ENCODE results near the gene PKP4. TPM values are rescaled to one million over a fixed set of nuclear protein-coding genes. Genes with fewer than 3 reads are reported as not detected.
A peak's percentile ranks its signal among the peaks of the same experiment; 100 is the strongest.

Gene PKP4
- total and polyA plus RNA-seq, 3 donors from 2014 or later = 42.5 to 60.5 (median 60.0) TPM

- Histone ChIP-seq H3K4me1 (peaks cover 8% of the 10 kb centered on the region), H3K27me3 (no peaks in the 10 kb centered on the region), H3K36me3 (ENCODE audit: low read depth, missing control alignments) (no peaks in the 10 kb centered on the region), H3K27ac (no peak overlapping the region), H3K4me3 (no peak overlapping the region), H3K9me3 (no peaks in the 10 kb centered on the region)
- WGBS, 2 donors = 19 to 26% methylated on average over 9 of the region's 9 CpGs
- no peak for TF ChIP-seq POLR2A (IDR thresholded peaks at IDR 0.05)
- no peak for TF ChIP-seq CTCF (IDR thresholded peaks at IDR 0.05)
- intact Hi-C loops (cut with DNase I; ENCODE audit: low total_unique reads) = no loop called here
- no peak for DNase-seq
Measured at GRCh38 chr2:158459161-158460003, 2.6 kb downstream of the PKP4 start.

GRCh38 chr2:158460632-158461297 is 4.0 kb downstream of the PKP4 start:
- Histone ChIP-seq H3K4me1 (peaks cover 8% of the 10 kb centered on the region), H3K4me3 (no peak overlapping the region), H3K36me3 (ENCODE audit: low read depth, missing control alignments) (no peaks in the 10 kb centered on the region), H3K27me3 (no peaks in the 10 kb centered on the region), H3K9me3 (no peaks in the 10 kb centered on the region), H3K27ac (no peak overlapping the region)
- intact Hi-C loops (cut with DNase I; ENCODE audit: low total_unique reads) = no loop called here
- 48 to 52% methylated on average over 3 of the region's 3 CpGs for WGBS, 2 donors
- TF ChIP-seq CTCF (IDR thresholded peaks at IDR 0.05) = no peak
- no peak for TF ChIP-seq POLR2A (IDR thresholded peaks at IDR 0.05)
- DNase-seq = no peak

DNA sequence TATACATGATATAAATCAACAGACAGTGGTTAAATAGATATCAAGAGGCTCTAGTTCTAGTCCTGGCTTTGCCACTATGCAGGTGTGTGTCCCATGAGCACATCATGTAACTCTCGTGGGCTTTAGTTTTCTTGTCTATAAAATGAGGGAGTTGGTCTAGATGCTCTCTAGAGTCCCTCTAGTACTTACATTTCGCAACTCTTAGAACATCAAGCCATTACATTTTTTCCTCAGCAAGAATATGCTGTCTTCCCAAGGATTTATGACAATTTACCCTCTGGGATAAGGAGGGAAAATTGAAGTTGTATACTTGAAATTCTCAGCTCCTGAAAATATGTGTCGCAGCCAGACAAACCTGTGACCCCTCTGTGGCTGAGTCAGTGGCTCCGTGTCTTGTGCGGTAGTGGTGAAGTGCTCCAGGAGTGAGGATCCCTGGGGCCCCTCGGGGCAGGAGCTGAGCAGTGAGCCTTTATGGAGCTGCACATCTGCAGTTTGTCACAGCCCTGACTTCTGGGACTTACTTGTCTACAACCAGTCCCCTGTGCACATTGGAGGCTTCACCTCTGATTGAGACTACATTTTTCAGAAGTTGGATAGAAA is 6.8 kb downstream of the PKP4 start:
- Histone ChIP-seq H3K9me3 (no peaks in the 10 kb centered on the region), H3K27ac (no peak overlapping the region), H3K4me3 (no peak overlapping the region), H3K27me3 (no peaks in the 10 kb centered on the region), H3K4me1 (peaks cover 7% of the 10 kb centered on the region), H3K36me3 (ENCODE audit: low read depth, missing control alignments) (no peaks in the 10 kb centered on the region)
- 81 to 87% methylated on average over 6 of the region's 6 CpGs for WGBS, 2 donors
- TF ChIP-seq POLR2A (IDR thresholded peaks at IDR 0.05) = no peak
- no peak for TF ChIP-seq CTCF (IDR thresholded peaks at IDR 0.05)
- DNase-seq = no peak
- intact Hi-C loops (cut with DNase I; ENCODE audit: low total_unique reads) = no loop called here

- DNase-seq = no peak
- no peaks in the 10 kb centered on the region for H3K9me3 ChIP-seq
- TF ChIP-seq POLR2A (IDR thresholded peaks at IDR 0.05) = no peak
- peak in 2 of 3 experiments; percentile 29 to 53 for TF ChIP-seq CTCF (IDR thresholded peaks at IDR 0.05)
- no peak overlapping the region for H3K27ac ChIP-seq
- no peaks in the 10 kb centered on the region for H3K4me1 ChIP-seq
- no peaks in the 10 kb centered on the region for H3K36me3 ChIP-seq (ENCODE audit: low read depth, missing control alignments)
- no peaks in the 10 kb centered on the region for H3K27me3 ChIP-seq
- intact Hi-C loops (cut with DNase I; ENCODE audit: low total_unique reads) = no loop called here
- no peak overlapping the region for H3K4me3 ChIP-seq
- 69 to 73% methylated on average over 4 of the region's 4 CpGs for WGBS, 2 donors
Measured at GRCh38 chr2:158464426-158465281, 7.9 kb downstream of the PKP4 start.
